ENCODE measurements around the gene TDP1. TPM values are rescaled to one million over a fixed set of nuclear protein-coding genes. Genes with fewer than 3 reads are reported as not detected.

The TDP1 gene
- polyA plus RNA-seq, 1 donor, result 29.4 TPM

Other genes starting within 250 kb of the TDP1 start
- gene EFCAB11, start 1.2 kb upstream of the TDP1 start, polyA plus RNA-seq (ENCODE audit: insufficient read length), result 23.7 TPM
- 0.15 TPM for gene KCNK13, start 106.1 kb downstream of the TDP1 start, polyA plus RNA-seq (ENCODE audit: insufficient read length)